Measurements from ENCODE around the gene C2CD4C.

The C2CD4C gene

DNA sequence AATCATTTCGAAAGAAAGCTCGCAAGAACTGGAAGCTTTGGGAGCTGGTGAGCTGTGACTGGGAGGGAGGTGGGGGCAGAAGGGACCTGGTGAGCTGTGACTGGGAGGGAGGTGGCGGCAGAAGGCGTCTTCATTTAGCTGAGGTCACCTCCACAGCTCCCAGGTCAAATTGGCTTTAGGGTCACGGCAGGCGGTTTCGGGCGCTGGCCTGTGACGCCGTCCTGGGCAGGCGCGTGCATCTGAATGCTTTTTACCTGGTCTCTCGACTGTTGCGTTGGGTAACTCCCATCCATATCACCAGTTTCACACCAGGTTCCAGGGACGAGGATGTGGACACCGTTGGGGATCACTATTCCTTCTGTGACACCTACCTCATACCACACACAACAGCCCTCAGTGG, 29.2 kb downstream of the C2CD4C start:
- DNase-seq, result no peak

DNA sequence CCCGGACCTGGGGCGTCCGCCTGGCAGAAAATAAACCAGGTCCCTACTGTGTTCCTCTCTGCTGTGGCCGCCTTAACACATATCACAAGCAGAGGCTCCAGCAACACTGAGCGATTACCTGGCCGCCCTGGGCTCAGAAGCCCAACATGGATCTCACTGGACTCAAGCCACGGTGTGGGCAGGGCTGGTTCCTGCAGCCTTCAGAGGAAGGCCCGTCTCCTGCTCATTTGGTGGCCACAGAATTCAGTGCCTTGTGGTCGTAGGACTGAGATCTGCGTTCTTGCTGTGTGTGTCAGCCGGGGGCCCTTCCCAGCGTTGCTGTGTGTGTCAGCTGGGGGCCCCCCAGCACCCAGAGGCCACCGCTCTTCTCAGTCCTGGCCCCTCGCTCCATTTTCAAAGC, 30.2 kb downstream of the C2CD4C start:
- no peak for DNase-seq

DNA sequence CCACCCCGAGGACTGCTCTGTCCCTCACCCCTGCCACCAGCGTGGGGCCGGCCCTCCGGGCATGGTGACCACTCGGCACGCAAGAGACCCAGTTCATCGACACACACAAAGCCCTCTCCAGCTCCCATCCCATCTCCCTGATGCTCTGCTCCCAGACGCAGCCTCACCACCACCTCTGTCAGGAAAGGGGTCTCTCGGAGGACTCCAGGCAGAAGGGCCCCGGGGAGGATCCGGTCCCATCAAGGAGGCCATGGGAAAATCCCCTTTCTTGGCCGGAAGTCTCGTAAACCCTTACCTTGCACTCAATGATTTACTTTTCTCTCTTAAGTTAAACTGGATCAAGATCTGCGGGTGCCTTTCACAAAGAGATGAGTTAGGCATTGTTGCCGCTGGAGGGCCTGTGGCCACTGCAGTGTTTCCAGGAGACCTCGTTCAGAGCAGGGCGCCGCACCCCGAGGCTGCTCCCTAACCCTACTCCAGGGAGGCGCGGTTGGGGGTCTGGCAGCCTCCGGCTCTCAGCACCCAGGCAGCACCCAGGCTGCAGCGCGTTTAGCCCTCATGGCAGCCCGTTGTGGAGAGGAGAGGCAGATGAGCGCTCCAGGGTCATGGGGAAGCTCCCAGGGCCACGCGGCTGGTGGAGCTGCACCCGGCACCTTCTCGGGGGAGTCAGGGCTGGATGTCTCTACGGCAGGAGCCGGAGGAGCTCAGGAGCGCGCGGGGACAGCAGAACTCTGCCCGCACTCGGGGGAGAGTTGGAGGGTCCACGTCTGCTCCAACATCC, 31.0 kb downstream of the C2CD4C start:
- DNase-seq, result no peak

DNA sequence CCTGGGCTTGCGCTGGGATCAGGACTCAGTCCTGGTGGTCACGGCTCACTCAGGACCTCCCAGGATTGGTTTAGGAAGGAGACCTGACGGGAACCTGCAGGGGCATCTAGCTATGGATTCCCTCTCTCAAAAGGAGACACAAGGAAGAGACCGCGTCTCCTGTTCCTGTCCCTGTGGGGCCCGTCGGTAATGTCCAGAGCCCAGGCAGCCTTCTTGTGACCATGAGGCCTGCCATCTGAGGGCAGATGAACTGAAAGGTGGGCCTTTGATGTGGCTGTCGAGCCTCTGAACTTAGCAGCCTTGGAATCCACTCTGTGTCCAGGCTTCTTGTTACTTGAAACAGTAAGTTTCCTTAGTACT, 32.9 kb downstream of the C2CD4C start:
- no peak for DNase-seq

DNA sequence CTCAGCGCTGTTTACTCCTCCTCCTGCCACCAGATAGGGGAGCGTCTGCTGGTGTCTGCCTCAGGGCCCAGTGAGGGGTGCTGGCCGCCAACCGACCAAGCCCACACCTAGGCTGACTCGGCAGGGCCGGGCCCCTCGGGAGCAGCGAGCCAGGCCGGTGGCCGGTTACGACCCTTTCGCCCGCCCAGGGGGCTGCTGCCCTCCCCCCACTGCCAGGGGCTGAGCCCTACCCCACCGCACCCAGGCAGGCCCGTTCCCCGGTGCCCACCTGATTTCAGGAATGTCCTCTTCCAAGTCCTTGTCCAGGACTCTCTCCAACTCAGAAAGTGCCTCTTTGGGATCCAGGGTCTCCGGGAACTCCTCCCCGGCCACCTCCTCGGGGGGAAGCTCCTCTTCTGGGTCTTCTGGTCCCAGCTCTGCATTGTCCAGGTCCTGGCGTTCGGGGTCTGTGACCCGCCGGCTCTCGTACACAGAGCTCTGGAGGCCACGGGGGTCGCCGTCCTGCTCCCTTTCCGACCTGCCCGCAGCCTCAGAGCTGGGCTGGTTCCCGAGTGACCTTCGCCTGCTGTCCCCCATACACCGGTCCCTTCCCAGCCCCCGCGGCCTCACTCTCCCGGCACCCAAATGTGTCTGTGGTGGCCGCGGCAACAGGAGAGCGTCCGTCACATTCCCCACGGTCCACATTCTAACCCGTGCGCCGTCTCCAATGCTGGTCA, 33.4 kb downstream of the C2CD4C start:
- no peak for DNase-seq

DNA sequence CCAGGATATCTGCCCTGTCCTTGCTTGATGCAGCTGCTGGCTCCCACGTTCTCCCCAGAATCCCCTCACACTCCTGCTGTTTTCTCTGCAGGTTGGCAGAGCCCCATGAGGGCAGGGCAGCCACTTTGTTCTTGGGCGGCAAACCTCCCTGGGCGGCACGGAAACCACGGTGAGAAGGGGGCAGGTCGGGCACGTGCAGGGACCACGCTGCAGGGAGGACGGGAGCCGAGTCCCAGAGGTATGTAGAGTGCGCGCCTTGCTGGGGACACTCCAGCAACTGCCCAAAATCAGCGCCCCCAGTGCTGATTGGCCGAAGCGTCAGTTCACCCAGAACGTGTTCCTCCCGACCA, 34.1 kb downstream of the C2CD4C start:
- no peak for DNase-seq

DNA sequence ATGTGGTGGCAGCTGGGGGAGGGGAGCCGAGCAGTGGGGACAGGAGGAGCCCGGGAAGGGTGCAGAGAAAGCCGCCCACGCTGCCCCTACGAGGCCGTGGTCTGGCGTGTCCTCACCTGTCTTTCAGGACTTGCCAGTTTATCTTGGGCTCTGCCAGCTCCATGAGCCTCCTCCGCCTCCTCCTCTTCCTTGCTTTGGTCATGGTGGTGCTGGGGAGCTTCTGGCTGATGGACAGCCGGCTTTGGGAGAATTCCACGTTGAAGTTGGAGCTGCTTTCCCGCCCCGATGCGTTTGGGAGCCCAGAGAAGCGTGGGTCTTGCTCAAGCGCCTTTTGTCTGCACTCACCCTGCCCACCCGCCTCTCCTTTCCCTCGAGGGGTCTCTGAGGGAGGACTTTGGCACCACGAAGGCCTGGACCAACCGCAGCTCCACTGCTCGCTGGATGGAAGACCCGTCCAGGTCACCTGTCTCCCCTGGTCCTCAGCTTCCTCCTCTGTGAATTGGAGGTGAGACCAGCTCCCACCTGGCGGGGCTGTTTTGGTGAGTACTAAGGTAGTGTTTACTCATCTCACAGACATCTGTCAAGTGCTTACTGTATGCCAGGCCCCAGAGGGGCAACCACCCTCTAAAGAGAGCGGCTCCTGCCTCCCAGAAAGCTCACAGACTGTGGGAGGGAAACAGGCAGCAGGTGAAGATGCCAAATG, 34.6 kb downstream of the C2CD4C start:
- no peak for DNase-seq

DNA sequence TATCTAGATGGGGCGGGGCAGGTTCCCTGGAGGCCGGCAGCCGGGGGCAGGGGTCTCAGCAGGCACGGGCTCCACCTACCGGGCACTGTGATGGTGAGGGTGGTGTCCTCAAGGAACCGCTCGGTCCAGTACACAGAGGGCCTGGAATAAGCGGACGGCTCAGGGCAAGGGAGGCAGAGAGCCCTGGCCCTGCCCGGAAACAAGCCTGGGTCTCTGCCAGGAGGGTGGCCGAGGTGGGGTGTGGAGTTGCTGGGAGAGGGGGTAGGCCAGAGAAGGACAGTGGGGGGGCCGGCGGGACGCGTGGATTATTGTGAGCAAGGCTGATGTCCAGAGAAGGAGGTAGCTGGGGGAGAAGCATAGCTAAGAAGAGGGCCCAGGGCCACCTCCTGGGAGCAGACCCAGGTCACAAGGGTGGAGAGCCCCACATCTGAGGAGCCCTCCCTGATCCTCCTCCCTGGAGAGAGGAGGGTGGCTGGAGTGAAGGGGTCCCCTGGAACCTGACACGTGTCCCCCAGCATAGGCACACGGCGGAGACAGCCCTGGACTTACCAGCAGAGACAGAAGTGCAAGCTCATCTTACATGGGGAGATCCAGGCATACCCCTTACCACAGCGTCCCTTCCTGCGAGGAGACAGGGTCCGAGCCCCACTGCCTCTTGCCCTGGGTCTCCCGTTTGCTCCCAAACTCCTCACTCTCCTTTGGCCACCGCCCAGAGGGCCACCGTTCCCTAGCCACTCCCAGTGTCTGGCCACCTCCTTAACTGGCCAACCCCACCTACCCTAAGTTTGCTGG, 35.4 kb downstream of the C2CD4C start:
- no peak for DNase-seq

DNA sequence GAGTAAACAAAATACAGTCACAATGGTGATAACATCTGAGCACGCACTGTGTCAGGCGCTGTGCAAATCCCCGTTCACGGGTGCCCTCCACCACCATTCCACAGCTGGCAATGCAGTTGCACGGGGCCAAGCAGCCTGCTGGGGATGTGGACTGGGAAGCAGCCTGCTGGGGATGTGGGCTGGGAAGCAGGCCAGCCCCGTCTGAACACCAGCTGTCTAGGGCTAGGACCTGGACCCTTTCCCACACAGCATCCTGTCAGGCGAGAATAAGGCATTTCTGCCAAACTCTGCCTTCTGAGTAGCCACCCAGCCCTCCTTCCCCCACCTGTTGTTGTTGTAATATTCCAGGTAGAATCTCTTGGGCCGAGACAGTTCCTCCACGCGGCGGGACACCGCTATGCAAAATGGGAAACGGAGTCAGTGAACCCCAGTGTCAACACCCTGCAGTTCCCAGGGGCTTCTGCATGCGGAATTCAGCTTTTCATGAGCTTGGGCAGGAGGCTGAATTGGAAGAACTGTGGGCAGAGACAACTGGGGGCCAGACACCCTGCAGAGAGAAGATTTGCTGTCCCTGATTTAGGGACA, 36.5 kb downstream of the C2CD4C start:
- no peak for DNase-seq

DNA sequence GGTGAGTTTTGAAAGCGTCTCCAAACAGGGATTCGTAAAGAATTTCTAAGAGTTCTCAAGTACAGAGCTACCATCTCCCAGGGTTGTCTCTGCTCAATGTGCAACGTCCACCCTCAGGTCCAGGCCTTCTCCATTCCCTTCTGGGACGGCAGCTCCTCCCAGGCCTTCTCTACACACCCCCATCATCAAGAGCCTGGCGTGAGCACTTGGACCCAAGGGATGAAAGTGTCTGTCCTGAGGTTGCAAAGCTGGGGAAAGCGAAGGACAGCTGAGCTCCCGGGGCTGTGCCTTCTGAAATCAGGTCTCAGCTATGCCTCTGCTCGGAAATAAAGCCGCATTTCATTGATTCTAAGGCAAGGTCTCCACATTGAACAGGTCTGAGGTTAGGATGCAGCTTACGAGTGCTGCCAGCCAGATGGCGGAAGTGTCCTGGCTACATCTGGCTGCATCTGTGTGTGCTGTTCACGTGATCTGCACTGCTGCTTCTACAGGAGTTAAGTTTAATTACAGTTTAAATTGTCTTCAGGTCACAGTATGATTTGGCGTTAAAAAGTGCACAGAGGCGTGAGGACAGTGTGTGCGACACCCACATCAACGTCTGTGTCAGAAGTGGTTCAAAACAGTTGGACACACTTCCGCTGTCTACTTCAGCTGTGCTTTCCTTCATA, 37.3 kb downstream of the C2CD4C start:
- no peak for DNase-seq

DNA sequence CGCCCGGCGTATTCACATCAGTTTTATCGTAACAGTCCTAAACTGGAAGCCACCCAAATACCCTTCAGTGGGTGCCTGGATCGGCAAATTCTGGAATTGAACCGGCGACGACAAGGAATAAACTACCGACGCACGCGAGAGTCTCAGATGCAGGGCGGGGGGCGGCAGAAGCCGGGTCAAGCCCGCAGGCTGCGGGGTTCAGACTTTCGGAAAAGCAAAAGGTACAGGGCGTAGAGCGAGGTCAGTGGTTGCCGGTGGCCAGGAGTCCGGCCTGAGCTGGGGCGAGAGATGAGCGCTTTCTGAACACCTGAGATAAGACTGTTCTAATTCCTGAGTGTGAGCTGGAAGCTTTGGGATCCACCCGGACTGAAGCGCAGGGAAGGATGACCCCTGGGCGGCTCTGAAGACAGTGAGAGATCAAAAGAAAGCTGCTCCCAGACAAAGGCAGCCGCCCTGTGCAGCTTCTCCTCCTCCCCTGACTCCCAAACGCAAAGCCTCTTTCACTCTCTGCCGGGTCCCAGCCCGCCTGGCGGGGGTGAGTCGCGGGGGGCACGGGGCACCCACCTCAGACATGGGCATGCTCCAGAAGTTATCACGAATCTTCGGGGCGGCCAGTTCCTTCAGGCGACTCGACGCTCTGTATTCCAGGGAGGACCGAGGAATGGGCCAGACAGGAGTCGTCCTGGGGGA, 38.2 kb downstream of the C2CD4C start:
- DNase-seq, result no peak

DNA sequence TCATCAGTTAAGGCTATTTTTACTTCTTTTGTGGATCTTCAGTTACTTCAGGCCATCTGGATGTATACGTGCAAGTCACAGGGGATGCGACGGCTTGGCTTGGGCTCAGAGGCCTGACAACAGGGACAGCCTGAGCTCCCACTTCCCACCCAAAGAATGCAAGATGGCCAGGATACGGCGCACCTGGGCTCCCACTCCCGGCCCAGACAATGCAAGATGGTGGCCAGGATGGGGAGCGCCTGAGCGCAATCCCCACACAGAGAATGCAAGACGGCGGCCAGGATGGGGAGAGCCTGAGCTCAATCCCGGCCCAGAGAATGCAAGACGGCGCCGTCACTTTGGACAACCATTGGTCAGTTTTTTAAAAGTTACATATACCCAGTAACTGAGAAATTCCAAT, 39.1 kb downstream of the C2CD4C start:
- no peak for DNase-seq

DNA sequence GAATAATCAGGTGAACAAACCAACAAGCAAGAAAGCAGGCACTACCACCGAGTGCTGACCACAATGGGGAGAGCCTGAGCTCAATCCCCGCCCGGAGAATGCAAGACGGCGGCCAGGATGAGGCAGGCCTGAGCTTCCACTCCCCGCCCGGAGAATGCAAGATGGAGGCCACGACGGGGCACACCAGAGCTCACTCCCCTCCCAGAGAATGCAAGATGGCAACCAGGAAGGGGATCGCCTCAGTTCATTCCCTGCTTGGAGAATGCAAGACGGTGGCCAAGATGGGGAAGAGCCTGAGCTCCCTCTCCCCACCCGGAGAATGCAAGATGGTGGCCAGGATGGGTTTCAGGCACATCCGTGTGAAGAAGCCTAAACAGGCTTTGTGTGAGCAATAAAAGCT, 39.7 kb downstream of the C2CD4C start:
- DNase-seq, result no peak

DNA sequence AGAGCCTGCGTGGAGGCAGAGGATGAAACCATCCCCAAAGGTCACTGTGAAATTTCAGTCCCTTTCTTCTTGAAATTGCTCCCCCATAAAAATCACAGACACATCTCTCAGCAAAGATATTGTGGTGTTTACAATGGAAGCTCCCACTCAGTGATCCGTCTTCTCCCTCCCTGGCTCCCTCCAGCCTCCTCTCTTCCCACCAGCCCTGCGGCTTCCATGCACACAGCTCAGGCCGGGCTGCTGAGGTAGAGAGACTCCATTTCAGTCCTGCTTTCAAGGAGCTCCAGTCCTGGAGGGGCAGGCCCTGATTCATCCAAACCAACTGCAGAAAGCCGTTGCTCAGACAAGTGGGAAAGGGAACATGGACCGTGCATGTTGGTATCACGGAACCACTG, 40.3 kb downstream of the C2CD4C start:
- no peak for DNase-seq

DNA sequence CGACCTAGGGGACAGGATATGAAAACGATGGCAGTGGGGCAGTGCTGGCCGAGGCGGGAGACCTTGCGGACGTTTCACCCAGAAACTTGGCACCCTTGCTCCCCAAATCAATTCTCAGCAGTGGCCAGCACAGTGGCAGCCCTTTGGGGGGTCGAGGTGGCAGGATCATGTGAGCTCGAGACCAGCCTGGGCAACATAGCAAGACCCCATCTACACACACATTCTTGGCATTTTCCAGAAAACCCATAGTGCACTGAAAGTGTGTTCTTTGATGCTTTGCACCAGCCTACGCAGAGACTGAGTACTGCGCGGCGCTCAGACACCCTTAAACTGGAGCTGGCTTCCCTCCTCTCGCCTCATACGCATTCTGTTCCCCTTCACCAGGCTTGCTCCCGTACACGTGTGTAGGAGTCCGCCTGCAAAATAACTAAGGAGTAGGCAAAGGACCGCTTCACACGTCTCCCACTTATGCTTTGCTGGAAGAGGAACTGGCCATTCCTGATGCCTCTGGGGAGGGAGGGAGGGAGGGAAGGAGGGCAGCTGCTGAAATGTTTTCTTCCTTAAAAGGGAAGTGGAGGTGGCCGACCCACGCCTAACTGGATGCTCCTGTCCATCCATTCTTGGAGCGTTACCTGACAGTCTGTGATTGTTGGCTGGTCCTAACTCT, 40.9 kb downstream of the C2CD4C start:
- DNase-seq, result no peak

DNA sequence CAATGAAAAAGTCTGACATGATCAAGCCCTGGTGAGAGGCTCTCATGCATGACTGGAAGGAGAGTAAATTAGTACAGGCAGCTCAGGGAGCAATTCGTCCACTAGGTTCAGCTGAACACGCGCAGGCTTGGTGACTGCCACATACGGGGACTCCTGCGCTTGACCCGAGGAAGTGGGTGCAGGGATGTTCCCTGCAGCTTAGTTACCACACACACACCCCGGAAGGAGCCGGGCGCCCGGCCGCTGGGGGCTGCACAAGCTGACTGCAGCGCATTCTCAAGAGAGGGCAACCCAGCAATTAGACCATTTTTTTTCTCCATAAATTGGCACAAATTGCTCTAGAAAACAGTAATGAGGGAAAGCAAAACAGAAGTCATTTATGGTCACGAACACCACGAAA, 41.4 kb downstream of the C2CD4C start:
- DNase-seq, result no peak

DNA sequence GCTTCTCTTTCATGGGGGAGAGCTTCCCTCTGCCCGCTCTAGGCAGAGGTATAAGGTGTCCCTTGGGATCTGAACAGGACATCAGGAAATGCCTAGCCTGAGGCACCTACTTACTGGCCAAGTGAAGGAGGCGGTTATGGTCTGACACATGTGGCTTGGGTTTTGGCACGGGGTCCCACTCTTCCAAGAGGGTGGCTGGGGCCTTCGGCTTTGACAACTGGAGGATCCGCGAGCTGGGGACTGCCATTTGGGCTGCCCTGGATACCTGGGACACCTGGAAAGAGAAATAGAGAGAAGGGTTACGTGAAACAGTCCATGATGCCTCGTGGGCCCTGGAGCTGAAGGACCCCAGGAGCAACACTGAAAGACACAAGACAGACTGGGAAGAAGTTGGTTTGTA, 42.0 kb downstream of the C2CD4C start:
- no peak for DNase-seq

DNA sequence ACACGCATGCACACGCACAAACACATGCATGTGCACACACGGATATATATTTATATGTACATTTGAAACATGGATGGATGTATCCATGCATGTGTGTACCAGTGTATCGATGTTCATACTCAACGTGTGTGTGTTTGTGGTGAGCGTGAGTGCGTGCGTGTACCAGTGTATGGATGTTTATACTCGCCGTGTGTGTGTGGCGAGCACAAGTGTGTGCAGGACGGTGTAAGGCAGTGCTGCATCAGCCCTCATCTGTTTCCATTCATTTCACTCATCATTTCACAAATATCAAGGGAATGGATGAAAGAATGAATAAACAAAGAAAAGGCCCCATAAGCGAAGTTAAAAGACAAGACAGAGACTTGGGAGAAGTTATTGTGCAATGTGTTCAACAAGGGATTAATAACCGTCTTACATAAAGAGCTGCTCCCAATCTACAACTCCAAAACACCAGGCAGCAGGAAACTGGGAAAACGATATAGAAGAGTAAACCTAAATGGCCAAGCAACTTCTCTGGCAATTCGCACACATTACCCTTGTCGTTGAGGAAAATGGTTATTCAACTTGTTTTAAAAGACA, 42.7 kb downstream of the C2CD4C start:
- DNase-seq, result no peak

DNA sequence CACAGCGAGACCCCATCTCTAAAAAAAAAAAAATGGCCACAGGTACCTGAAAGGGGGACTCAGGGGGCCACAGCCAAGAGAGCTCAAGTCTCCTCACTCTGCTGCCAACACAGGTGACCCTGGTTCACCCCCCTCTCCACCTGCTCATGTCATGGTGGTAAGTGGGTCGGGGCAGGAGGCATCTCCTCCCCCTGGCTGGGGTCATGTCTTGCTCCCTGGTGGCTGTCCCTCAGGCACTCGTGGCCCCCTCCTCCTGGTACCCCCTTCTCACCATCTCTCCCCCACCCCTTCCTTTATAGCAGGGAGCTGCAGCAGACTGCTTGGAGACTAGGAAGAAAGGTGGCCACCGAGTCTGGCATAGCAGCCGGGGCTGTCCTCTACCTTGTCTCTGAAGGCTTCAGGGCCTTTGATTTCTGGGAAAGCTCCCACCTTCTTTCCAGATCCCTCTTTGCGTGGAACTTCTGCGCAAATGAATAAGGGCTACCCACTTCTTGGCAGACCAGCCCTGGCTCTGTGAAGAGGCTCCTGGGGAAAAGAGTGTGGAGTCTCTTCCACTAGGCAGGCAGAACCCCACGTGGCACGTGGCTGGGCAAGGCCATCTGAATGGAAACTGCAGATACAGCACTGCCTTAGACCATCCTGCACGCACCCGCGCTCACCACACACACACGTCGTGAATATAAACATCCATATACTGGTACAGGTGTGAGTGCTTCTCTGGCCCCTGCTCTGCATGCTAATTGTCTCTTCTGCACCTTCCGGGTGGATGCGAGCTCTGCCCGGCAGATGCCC, 44.3 kb downstream of the C2CD4C start:
- DNase-seq, result no peak

DNA sequence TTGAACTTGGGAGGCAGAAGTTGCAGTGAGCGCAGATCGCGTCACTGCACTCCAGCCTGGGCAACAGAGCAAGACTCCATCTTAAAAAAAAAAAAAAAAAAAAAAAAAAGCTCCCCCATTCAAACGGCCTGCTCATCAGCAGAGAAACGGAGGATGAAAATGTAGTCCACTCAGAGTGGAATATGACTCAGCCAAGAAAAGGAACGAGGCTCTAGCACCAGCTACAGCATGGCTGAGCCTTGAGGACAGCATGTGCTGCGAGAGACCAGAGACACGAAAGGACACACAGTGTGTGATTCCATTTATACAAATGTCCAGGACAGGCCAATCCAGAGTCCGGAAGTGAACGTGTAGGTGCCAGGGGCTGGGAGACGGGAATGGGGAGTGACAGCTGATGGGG, 46.3 kb downstream of the C2CD4C start:
- no peak for DNase-seq

Data from activated CD4-positive, alpha-beta T cell treated with anti-CD3 and anti-CD28 coated beads for 4 hours (primary cell).